NT2/D1 (cell line): ENCODE measurements around the gene CD93.

Source experiments
- SUZ12 ChIP-seq: IDR thresholded peaks from 2 replicates; pipeline ENCODE4 v1.6.1; 2011; ENCODE audit not compliant: insufficient read length, insufficient read depth; ENCODE audit errors: extremely low read depth
- YY1 ChIP-seq: IDR thresholded peaks from 2 replicates; pipeline ENCODE4 v1.6.1; 2011; ENCODE audit not compliant: insufficient read length, insufficient read depth
- ZNF274 ChIP-seq: IDR thresholded peaks from 2 replicates; pipeline ENCODE4 v1.6.1; 2011; ENCODE audit warnings: mild to moderate bottlenecking, low read depth, low read length

GRCh38 chr20:23061734-23062561, 24.2 kb downstream of the CD93 start:
- TF ChIP-seq SUZ12 (no peak), ZNF274 (no peak), YY1 (no peak)
